GM18520 (cell line): ENCODE results near the gene CBFA2T3.
"Not testable (repeated sequence)": the region's sequence is repeated elsewhere in the genome, so short reads cannot be mapped to it uniquely, and the experiment has no call there.

Experiments
- ATAC-seq: cut with Tn5 transposase; IDR thresholded peaks from one replicate; pipeline ENCODE4 v1.9.1; 2021; ENCODE audit not compliant: unreplicated experiment

The CBFA2T3 gene

GRCh38 chr16:89013111-89013510, 36.1 kb upstream of the CBFA2T3 start:
- ATAC-seq, result no peak

- ATAC-seq, result no peak
These were observed 35.6 kb upstream of the CBFA2T3 start for GRCh38 chr16:89012622-89012995.

GRCh38 chr16:89011909-89012621, 35.1 kb upstream of the CBFA2T3 start:
- no peak for ATAC-seq

GRCh38 chr16:89010210-89010925, 33.4 kb upstream of the CBFA2T3 start:
- ATAC-seq, result no peak

- ATAC-seq, result no peak
These were observed 32.6 kb upstream of the CBFA2T3 start for GRCh38 chr16:89009343-89010209.

- ATAC-seq, result not testable (repeated sequence)
These were observed 31.8 kb upstream of the CBFA2T3 start for GRCh38 chr16:89008796-89009195.

- ATAC-seq, result no peak
These were observed 30.6 kb upstream of the CBFA2T3 start for GRCh38 chr16:89007371-89008249.

- ATAC-seq, result no peak
These were observed 29.2 kb upstream of the CBFA2T3 start for GRCh38 chr16:89006036-89006752.

GRCh38 chr16:89005201-89006035, 28.4 kb upstream of the CBFA2T3 start:
- no peak for ATAC-seq

- ATAC-seq, result no peak
These were observed 27.3 kb upstream of the CBFA2T3 start for GRCh38 chr16:89004209-89004831.

- ATAC-seq, result no peak
These were observed 26.8 kb upstream of the CBFA2T3 start for GRCh38 chr16:89003831-89004208.

GRCh38 chr16:89002851-89003830, 26.1 kb upstream of the CBFA2T3 start:
- no peak for ATAC-seq

GRCh38 chr16:89002081-89002480, 25.1 kb upstream of the CBFA2T3 start:
- ATAC-seq, result not testable (repeated sequence)

GRCh38 chr16:89001117-89002027, 24.4 kb upstream of the CBFA2T3 start:
- ATAC-seq, result no peak

GRCh38 chr16:89000207-89000959, 23.4 kb upstream of the CBFA2T3 start:
- no peak for ATAC-seq
